HepG2 (cell line): ENCODE results near the gene NES. TPM values are rescaled to one million over a fixed set of nuclear protein-coding genes. Genes with fewer than 3 reads are reported as not detected.

Source experiments
- ATAC-seq: fragments of 200-7000 bp; cut with Tn5 transposase; 3 replicates; pipeline ENCODE4 v1.9.1; 2020; ENCODE audit warnings: mild to moderate bottlenecking, moderate library complexity
- BruUV-seq: library from RNA; stranded (reverse); fragments of 400-500 nt; replicated peaks from 2 replicates; lab custom pipeline; 2021; lab: Mats Ljungman, UMichigan
- CTCF ChIA-PET: fragments of 300-600 bp; formaldehyde crosslinking; extraction: SDS; loops from one replicate; lab custom pipeline; 2021; ENCODE audit warnings: low total read pairs, inconsistent platforms, low intra/inter-chr PET ratio; lab: Yijun Ruan, JAX
- POLR2A ChIA-PET: fragments of 350-600 bp; sonication (Branson Sonifier 250); formaldehyde crosslinking; loops from one replicate; lab custom pipeline; 2020; ENCODE audit warnings: antibody characterized with exemption, inconsistent platforms; lab: Yijun Ruan, JAX
- DNase-seq: peaks from one replicate; pipeline ENCODE4 v3.0.0-alpha.2; 2015; ENCODE audit warnings: low spot score
- FAIRE-seq: peaks from 3 replicates; lab custom pipeline; 2011; peaks lifted over from hg19 to GRCh38; lab: Jason Lieb, UNC
- H2AFZ ChIP-seq: one replicate; pipeline ENCODE4 v1.6.1; 2011; ENCODE audit warnings: low read length, inconsistent platforms
- H3K27ac ChIP-seq: fragments of 300-600 bp; 3 replicates; pipeline ENCODE4 v1.8.0; 2011; ENCODE audit warnings: mixed run types, mild to moderate bottlenecking, mixed read lengths, low read length, inconsistent platforms; ENCODE audit not compliant: insufficient read depth; ENCODE audit errors: extremely low read length
- H3K27me3 ChIP-seq, 2 experiments: fragments of 200-600 bp in 1 of 2; 2 replicates in 1 of 2; 3 replicates in 1 of 2; pipeline versions ENCODE4 v1.6.0 to v1.8.0; 2011; ENCODE audit warnings: low read length in 2 of 2, mild to moderate bottlenecking in 2 of 2, moderate library complexity in 2 of 2, inconsistent platforms in 1 of 2; ENCODE audit not compliant: insufficient read depth in 2 of 2, control insufficient read depth in 1 of 2
- H3K36me3 ChIP-seq, 2 experiments: fragments of 200-600 bp in 1 of 2; replicated peaks in 1 of 2; 2 replicates in 1 of 2; 3 replicates in 1 of 2; pipeline versions ENCODE4 v1.5.1 to v1.8.0; 2011; ENCODE audit warnings: low read length in 2 of 2, inconsistent platforms in 1 of 2; ENCODE audit not compliant: insufficient read depth in 2 of 2, control insufficient read depth in 1 of 2
- H3K4me1 ChIP-seq: 2 replicates; pipeline ENCODE4 v1.5.1; 2012; ENCODE audit warnings: low read length, inconsistent platforms; ENCODE audit not compliant: insufficient read depth
- H3K4me2 ChIP-seq: 2 replicates; pipeline ENCODE4 v1.6.0; 2011; ENCODE audit warnings: low read depth, low read length, inconsistent platforms
- H3K4me3 ChIP-seq, 3 experiments: fragments of 200-600 bp in 1 of 3; sonication (generic), shearing (Covaris generic) in 1 of 3; replicated peaks in 1 of 3; 2 replicates each; pipeline ENCODE4 v1.5.1; 2011 to 2016; ENCODE audit warnings: low read length in 3 of 3, inconsistent platforms in 2 of 3, low read depth in 2 of 3, mild to moderate bottlenecking in 2 of 3, control low read depth in 1 of 3, mixed read lengths in 1 of 3; ENCODE audit not compliant: insufficient read depth in 1 of 3
- H3K79me2 ChIP-seq: one replicate; pipeline ENCODE4 v1.6.1; 2011; ENCODE audit warnings: low read length, inconsistent platforms; ENCODE audit not compliant: insufficient read depth
- H3K9ac ChIP-seq: 2 replicates; pipeline ENCODE4 v1.6.0; 2011; ENCODE audit warnings: mild to moderate bottlenecking, low read depth, low read length, inconsistent platforms; ENCODE audit not compliant: insufficient read depth
- H3K9me3 ChIP-seq: 2 replicates; pipeline ENCODE4 v1.5.1; 2012; ENCODE audit warnings: mild to moderate bottlenecking, low read length
- H4K20me1 ChIP-seq: 2 replicates; pipeline ENCODE4 v1.6.0; 2011; ENCODE audit warnings: inconsistent platforms, mild to moderate bottlenecking, low read length, moderate library complexity; ENCODE audit not compliant: insufficient read depth
- KDM3A ChIP-seq: IDR thresholded peaks from 2 replicates; pipeline ENCODE4 v1.6.1; 2018; ENCODE audit warnings: low read depth, missing compliant biosample characterization
- KDM5A ChIP-seq: fragments of 200-600 bp; sonication (generic); IDR thresholded peaks from 2 replicates; pipeline ENCODE4 v1.7.0; 2018; ENCODE audit warnings: antibody characterized with exemption, mild to moderate bottlenecking, low read length, borderline replicate concordance
- KLF11 ChIP-seq: IDR thresholded peaks from 2 replicates; pipeline ENCODE4 v1.6.1; 2016; ENCODE audit warnings: missing compliant biosample characterization
- MTF2 ChIP-seq: sonication (generic); formaldehyde crosslinking; IDR thresholded peaks from 2 replicates; pipeline ENCODE4 v1.5.0; 2020; ENCODE audit warnings: missing genetic modification reagents, borderline replicate concordance
- PHF21A ChIP-seq: sonication (generic); formaldehyde crosslinking; IDR thresholded peaks from 2 replicates; pipeline ENCODE4 v1.5.0; 2020; ENCODE audit warnings: mild to moderate bottlenecking, missing genetic modification reagents
- ZEB1 ChIP-seq: IDR thresholded peaks from 2 replicates; pipeline ENCODE4 v1.6.1; 2012; ENCODE audit warnings: mild to moderate bottlenecking, low read depth, inconsistent platforms; ENCODE audit not compliant: insufficient replicate concordance
- ZMYM2 ChIP-seq: sonication (generic); formaldehyde crosslinking; IDR thresholded peaks from 2 replicates; pipeline ENCODE4 v1.8.0; 2022; ENCODE audit warnings: mild to moderate bottlenecking, missing genetic modification reagents
- ZNF205 ChIP-seq: IDR thresholded peaks from 2 replicates; pipeline ENCODE4 v1.6.1; 2018; ENCODE audit warnings: missing biosample characterization, missing genetic modification reagents
- ZNF446 ChIP-seq: sonication (generic); formaldehyde crosslinking; IDR thresholded peaks from 2 replicates; pipeline ENCODE4 v1.5.0; 2020; ENCODE audit warnings: mild to moderate bottlenecking, missing genetic modification reagents
- WGBS: methylation state at CpG from one replicate; pipeline ENCODE4 v1.1.6; 2017; ENCODE audit warnings: low lambda C conversion rate; 5-methylcytosine and 5-hydroxymethylcytosine counted together
- in situ Hi-C: cut with HindIII; loops from 2 replicates; pipeline ENCODE4 v1.10.0; 2017; ENCODE audit warnings: low pct_unique_long_range_greater_than_20kb; ENCODE audit not compliant: extremely low pct_ligation_motif_present
- intact Hi-C: fragments of 100-400 bp; cut with micrococcal nuclease; formaldehyde crosslinking; loops from one replicate; pipeline ENCODE4 v1.10.0; 2022; ENCODE audit not compliant: unreplicated experiment
- polyA plus RNA-seq, 8 experiments: library from polyadenylated mRNA; depleted of rRNA in 3 of 8; stranded (reverse) in 7 of 8; unstranded in 1 of 8; fragments of >200 nt; fragmentation: Illumina TruSeq in 4 of 8; extraction: Trizol in 4 of 8; gene quantifications; 2 replicates each; pipeline versions ENCODE4 v1.2.1 to v1.2.3, GENCODE V29; 2011 to 2016; ENCODE audit warnings: low read depth in 4 of 8, missing spikeins in 1 of 8, mixed read lengths in 1 of 8; ENCODE audit not compliant: insufficient read depth in 1 of 8
- total RNA-seq, 5 experiments: library from RNA; depleted of rRNA; stranded (reverse); fragments of >200 nt; fragmentation: Illumina TruSeq; extraction: Trizol; gene quantifications; 2 replicates each; pipeline ENCODE4 v1.2.3, GENCODE V29; 2016; ENCODE audit warnings: low read depth in 1 of 5
- TF ChIP-seq, protein P1 (sequence below): IDR thresholded peaks from 2 replicates; pipeline ENCODE4 v1.4.0; 2020; ENCODE audit warnings: mild to moderate bottlenecking, missing genetic modification reagents
- TF ChIP-seq, protein P2 (sequence below): sonication (generic); formaldehyde crosslinking; conservative IDR thresholded peaks from 2 replicates; pipeline ENCODE4 v1.8.0; 2022; ENCODE audit warnings: low read depth, missing genetic modification reagents
- TF ChIP-seq, protein P3 (sequence below): sonication (generic); formaldehyde crosslinking; IDR thresholded peaks from 2 replicates; pipeline ENCODE4 v1.5.0; 2020; ENCODE audit warnings: mild to moderate bottlenecking, missing genetic modification reagents

NES gene
- total and polyA plus RNA-seq, 2 of the 13 experiments (the other 11 are each of a cell fraction or from before 2014, with no cell fraction given) = 1.7 to 16.6 TPM

DNA sequence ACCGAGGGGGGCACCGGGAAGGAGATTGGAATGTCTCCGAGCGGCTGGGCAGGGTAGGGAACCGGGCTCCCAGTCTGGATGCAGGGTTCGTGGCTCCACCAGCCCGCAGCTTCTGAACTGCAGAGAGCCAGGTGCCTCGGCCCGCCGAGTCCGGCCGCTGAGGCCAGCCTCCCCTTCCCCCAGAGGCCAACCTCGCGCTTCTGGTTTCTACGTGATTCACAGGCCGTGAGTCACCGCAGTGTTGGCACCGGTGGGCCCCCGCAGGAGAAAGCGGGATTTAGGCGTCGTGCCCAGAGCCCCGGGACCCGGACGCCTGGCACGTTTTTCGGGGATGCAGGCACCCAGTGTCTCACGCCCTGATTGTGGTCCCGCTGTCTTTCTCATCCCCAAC is 27.7 kb upstream of the NES start (continued):
- TF ChIP-seq, protein P1, sequence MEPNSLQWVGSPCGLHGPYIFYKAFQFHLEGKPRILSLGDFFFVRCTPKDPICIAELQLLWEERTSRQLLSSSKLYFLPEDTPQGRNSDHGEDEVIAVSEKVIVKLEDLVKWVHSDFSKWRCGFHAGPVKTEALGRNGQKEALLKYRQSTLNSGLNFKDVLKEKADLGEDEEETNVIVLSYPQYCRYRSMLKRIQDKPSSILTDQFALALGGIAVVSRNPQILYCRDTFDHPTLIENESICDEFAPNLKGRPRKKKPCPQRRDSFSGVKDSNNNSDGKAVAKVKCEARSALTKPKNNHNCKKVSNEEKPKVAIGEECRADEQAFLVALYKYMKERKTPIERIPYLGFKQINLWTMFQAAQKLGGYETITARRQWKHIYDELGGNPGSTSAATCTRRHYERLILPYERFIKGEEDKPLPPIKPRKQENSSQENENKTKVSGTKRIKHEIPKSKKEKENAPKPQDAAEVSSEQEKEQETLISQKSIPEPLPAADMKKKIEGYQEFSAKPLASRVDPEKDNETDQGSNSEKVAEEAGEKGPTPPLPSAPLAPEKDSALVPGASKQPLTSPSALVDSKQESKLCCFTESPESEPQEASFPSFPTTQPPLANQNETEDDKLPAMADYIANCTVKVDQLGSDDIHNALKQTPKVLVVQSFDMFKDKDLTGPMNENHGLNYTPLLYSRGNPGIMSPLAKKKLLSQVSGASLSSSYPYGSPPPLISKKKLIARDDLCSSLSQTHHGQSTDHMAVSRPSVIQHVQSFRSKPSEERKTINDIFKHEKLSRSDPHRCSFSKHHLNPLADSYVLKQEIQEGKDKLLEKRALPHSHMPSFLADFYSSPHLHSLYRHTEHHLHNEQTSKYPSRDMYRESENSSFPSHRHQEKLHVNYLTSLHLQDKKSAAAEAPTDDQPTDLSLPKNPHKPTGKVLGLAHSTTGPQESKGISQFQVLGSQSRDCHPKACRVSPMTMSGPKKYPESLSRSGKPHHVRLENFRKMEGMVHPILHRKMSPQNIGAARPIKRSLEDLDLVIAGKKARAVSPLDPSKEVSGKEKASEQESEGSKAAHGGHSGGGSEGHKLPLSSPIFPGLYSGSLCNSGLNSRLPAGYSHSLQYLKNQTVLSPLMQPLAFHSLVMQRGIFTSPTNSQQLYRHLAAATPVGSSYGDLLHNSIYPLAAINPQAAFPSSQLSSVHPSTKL (CRISPR knock-in tag) = 0 out of 2 replicates have a peak, but pooled peaks have one; percentile 9
- 0 out of 2 replicates have a peak, but pooled peaks have one; percentile 11 for TF ChIP-seq MTF2 (CRISPR knock-in tag)
- TF ChIP-seq, protein P2, sequence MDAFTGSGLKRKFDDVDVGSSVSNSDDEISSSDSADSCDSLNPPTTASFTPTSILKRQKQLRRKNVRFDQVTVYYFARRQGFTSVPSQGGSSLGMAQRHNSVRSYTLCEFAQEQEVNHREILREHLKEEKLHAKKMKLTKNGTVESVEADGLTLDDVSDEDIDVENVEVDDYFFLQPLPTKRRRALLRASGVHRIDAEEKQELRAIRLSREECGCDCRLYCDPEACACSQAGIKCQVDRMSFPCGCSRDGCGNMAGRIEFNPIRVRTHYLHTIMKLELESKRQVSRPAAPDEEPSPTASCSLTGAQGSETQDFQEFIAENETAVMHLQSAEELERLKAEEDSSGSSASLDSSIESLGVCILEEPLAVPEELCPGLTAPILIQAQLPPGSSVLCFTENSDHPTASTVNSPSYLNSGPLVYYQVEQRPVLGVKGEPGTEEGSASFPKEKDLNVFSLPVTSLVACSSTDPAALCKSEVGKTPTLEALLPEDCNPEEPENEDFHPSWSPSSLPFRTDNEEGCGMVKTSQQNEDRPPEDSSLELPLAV (CRISPR knock-in tag) = no peak
- TF ChIP-seq, all 625 proteins: peak for 9

DNA sequence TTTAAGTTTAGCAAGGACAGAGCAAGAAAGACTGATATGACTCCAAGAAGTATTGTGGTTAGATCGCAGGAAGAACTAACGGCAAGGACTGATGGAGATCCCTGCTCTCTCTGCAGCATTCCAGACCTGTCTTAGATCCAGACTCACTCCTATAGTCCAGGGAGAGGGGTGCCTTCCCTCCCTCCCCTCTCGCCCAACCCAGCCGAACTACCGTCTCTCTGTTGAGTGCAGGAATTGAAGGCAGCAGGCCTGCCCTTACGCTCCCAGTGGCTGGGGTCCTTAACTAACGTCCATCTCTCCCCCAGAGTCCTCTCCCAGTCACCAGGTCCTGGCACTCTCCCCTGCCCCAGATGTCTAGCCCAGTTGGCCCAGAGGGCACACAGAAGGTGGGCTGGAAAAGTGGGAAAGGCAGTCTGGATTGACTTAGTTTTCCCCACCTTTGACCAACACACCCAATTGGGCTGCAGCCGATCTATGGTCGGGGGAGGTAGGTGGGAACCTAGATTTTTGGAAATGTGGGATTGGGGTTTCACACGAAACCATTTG is 27.0 kb upstream of the NES start:
- H3K9ac ChIP-seq = no peak overlapping the region
- no peak for ATAC-seq
- no peak for DNase-seq
- ChIA-PET CTCF (interaction anchor here (3.0 kb wide), 1 partner anchor 15 kb away, joined by 30 read pairs; no protein-coding TSS in a partner anchor), POLR2A (interaction anchor here (1.4 kb wide), 1 partner anchor 24 kb away, joined by 3 read pairs; the partner anchor contains the start of genes ISG20L2 and METTL25B)
- no peak overlapping the region for H2AFZ ChIP-seq
- in situ Hi-C loops (no loop called here), intact Hi-C loops (no loop called here)
- H3K4me3 ChIP-seq = peak overlapping the region in 1 of 3 experiments; percentile 66; a peak in 1 of 6 replicates
- H3K27ac ChIP-seq = no peak overlapping the region
- TF ChIP-seq ZNF446 (CRISPR knock-in tag) (no peak), ZNF205 (CRISPR knock-in tag) (no peak), KDM3A (CRISPR knock-in tag) (no peak), ZMYM2 (CRISPR knock-in tag) (no peak), ZEB1 (no peak), KLF11 (no peak), KDM5A (no peak), PHF21A (CRISPR knock-in tag) (no peak)
- TF ChIP-seq, protein P3, sequence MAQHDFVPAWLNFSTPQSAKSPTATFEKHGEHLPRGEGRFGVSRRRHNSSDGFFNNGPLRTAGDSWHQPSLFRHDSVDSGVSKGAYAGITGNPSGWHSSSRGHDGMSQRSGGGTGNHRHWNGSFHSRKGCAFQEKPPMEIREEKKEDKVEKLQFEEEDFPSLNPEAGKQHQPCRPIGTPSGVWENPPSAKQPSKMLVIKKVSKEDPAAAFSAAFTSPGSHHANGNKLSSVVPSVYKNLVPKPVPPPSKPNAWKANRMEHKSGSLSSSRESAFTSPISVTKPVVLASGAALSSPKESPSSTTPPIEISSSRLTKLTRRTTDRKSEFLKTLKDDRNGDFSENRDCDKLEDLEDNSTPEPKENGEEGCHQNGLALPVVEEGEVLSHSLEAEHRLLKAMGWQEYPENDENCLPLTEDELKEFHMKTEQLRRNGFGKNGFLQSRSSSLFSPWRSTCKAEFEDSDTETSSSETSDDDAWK (CRISPR knock-in tag) = no peak
- FAIRE-seq = no peak
- no TSS peak for BruUV-seq
- H4K20me1 ChIP-seq = no peaks in the 10 kb centered on the region
- H3K9me3 ChIP-seq = no peaks in the 10 kb centered on the region
- no peak overlapping the region for H3K4me2 ChIP-seq
- H3K36me3 ChIP-seq = no peaks in the 10 kb centered on the region
- 35% methylated on average over 10 of the region's 10 CpGs for WGBS
- peaks cover 8 to 70% of the 10 kb centered on the region in 2 experiments for H3K27me3 ChIP-seq
- H3K79me2 ChIP-seq = no peaks in the 10 kb centered on the region
- H3K4me1 ChIP-seq = peaks cover 25% of the 10 kb centered on the region
